Erythroblast (primary cell): ENCODE data around the gene SNX21.

Experiments
- GATA1 ChIP-seq: IDR thresholded peaks from 2 replicates; pipeline ENCODE4 v1.6.1; 2011; ENCODE audit warnings: low read depth, mild to moderate bottlenecking, control low read depth, low read length, moderate library complexity
- POLR2A ChIP-seq: IDR thresholded peaks from 2 replicates; pipeline ENCODE4 v1.6.1; 2011; ENCODE audit warnings: mild to moderate bottlenecking, low read length

DNA sequence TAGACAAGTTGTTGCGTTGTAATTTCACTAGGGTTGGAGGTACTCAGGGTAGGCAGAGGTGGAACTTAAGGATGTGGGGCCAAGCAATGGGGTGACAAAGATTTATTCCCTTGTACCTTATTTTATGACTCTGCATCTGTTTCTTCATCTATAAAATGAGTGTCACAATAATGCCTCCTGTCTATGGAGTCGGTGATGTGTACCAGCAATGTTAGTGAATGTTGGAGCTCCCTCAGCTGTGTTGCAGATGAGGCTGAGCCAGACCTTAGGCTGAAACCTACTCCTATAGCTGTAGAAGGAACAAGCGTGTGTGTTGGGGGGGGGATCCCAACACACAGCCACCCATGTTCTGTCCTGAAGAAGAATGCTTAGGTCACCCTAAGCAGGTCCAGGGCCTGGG lies 16.6 kb upstream of the SNX21 start:
- no peak for TF ChIP-seq POLR2A
- TF ChIP-seq GATA1 = no peak
